Osteocyte (in vitro differentiated cells): ENCODE results near the gene TARBP2. TPM values are rescaled to one million over a fixed set of nuclear protein-coding genes. Genes with fewer than 3 reads are reported as not detected.

ENCODE experiments used
- DNase-seq: peaks from one replicate; pipeline ENCODE4 v3.0.0; 2021; ENCODE audit warnings: mixed read lengths; ENCODE audit not compliant: unreplicated experiment; ENCODE audit errors: extremely low spot score
- H3K27ac Mint-ChIP-seq: one replicate; pipeline ENCODE4 v1.8.0; 2021; ENCODE audit warnings: mild to moderate bottlenecking, mixed read lengths; ENCODE audit not compliant: unreplicated experiment
- H3K27me3 Mint-ChIP-seq: one replicate; pipeline ENCODE4 v1.8.0; 2021; ENCODE audit warnings: mixed read lengths; ENCODE audit not compliant: unreplicated experiment
- H3K36me3 Mint-ChIP-seq: one replicate; pipeline ENCODE4 v1.8.0; 2021; ENCODE audit warnings: mixed read lengths; ENCODE audit not compliant: unreplicated experiment
- H3K4me1 Mint-ChIP-seq: one replicate; pipeline ENCODE4 v1.8.0; 2021; ENCODE audit warnings: mixed read lengths; ENCODE audit not compliant: unreplicated experiment
- H3K4me3 Mint-ChIP-seq: one replicate; pipeline ENCODE4 v1.8.0; 2021; ENCODE audit warnings: mild to moderate bottlenecking, moderate library complexity, mixed read lengths; ENCODE audit not compliant: unreplicated experiment
- H3K9me3 Mint-ChIP-seq: one replicate; pipeline ENCODE4 v1.8.0; 2021; ENCODE audit warnings: mixed read lengths; ENCODE audit not compliant: unreplicated experiment
- total RNA-seq: library from RNA; stranded (reverse); gene quantifications from 2 replicates; pipeline ENCODE4 v1.2.1, GENCODE V29; 2021
- TF ChIP-seq, protein P1 (sequence below): fragments of 200-600 bp; sonication (generic); IDR thresholded peaks from 2 replicates; pipeline ENCODE4 v1.5.0; 2021; ENCODE audit warnings: antibody characterized with exemption, mild to moderate bottlenecking, moderate library complexity

Gene TARBP2
- total RNA-seq, 1 donor from 2014 or later, result 33.9 TPM

- H3K4me1 Mint-ChIP-seq, result peaks cover 53% of the 10 kb centered on the region
- TF ChIP-seq, protein P1, sequence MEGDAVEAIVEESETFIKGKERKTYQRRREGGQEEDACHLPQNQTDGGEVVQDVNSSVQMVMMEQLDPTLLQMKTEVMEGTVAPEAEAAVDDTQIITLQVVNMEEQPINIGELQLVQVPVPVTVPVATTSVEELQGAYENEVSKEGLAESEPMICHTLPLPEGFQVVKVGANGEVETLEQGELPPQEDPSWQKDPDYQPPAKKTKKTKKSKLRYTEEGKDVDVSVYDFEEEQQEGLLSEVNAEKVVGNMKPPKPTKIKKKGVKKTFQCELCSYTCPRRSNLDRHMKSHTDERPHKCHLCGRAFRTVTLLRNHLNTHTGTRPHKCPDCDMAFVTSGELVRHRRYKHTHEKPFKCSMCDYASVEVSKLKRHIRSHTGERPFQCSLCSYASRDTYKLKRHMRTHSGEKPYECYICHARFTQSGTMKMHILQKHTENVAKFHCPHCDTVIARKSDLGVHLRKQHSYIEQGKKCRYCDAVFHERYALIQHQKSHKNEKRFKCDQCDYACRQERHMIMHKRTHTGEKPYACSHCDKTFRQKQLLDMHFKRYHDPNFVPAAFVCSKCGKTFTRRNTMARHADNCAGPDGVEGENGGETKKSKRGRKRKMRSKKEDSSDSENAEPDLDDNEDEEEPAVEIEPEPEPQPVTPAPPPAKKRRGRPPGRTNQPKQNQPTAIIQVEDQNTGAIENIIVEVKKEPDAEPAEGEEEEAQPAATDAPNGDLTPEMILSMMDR, result no peak
- peak overlapping the region; percentile 14 for H3K4me3 Mint-ChIP-seq
- no peak for DNase-seq
- peak overlapping the region; percentile 70 for H3K27ac Mint-ChIP-seq
- no peaks in the 10 kb centered on the region for H3K36me3 Mint-ChIP-seq
- H3K9me3 Mint-ChIP-seq, result no peaks in the 10 kb centered on the region
- H3K27me3 Mint-ChIP-seq, result no peaks in the 10 kb centered on the region
These were observed 4.4 kb upstream of the TARBP2 start for GRCh38 chr12:53496752-53497032.

DNA sequence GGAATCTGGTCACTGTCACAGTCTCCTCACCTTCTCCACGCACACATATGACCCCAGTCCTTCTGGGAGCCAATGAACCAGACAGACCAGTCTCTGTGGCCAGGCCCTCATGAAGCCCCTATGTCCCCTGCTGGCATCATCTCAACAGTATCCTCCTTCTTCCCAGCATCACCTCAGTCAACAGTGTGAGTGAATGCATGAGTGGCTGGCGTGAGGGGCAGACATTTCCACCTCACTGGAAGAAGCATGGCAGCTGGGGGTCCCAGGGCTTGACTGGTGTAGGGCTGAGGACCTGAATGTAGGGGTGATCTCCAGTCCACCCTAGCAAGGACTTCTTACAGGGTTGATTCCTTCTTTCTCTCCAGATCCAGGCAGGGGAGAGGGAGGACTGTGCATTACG is 3.6 kb upstream of the TARBP2 start:
- Mint-ChIP-seq H3K27me3 (no peaks in the 10 kb centered on the region), H3K4me3 (no peak overlapping the region), H3K9me3 (no peaks in the 10 kb centered on the region), H3K36me3 (no peaks in the 10 kb centered on the region), H3K4me1 (peaks cover 52% of the 10 kb centered on the region), H3K27ac (no peak overlapping the region)
- no peak for DNase-seq
- TF ChIP-seq, protein P1, result no peak

DNA sequence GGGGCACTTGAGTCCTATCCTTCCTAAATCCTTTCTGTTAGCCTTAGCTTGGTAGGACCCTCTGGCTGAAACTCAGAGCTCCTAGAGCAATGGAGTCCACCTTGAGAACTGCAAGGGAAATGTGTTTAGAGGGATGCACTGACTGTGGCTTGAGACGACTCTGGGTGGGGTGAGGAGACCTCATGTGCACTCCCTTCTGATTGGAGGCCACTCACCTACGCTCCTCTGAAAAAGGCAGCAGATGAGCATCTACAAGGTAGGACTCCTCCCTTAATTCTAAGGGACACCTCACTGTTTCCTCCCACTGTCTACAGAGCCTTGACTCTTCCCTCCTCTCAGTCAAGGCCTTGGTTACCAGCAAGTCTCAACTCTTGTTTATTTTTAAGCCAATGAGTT is 2.9 kb upstream of the TARBP2 start:
- no peaks in the 10 kb centered on the region for H3K9me3 Mint-ChIP-seq
- H3K4me3 Mint-ChIP-seq, result peak overlapping the region; percentile 78
- H3K27me3 Mint-ChIP-seq, result no peaks in the 10 kb centered on the region
- peaks cover 52% of the 10 kb centered on the region for H3K4me1 Mint-ChIP-seq
- DNase-seq, result no peak
- TF ChIP-seq, protein P1, result no peak
- H3K27ac Mint-ChIP-seq, result peak overlapping the region; percentile 54
- no peaks in the 10 kb centered on the region for H3K36me3 Mint-ChIP-seq

DNA sequence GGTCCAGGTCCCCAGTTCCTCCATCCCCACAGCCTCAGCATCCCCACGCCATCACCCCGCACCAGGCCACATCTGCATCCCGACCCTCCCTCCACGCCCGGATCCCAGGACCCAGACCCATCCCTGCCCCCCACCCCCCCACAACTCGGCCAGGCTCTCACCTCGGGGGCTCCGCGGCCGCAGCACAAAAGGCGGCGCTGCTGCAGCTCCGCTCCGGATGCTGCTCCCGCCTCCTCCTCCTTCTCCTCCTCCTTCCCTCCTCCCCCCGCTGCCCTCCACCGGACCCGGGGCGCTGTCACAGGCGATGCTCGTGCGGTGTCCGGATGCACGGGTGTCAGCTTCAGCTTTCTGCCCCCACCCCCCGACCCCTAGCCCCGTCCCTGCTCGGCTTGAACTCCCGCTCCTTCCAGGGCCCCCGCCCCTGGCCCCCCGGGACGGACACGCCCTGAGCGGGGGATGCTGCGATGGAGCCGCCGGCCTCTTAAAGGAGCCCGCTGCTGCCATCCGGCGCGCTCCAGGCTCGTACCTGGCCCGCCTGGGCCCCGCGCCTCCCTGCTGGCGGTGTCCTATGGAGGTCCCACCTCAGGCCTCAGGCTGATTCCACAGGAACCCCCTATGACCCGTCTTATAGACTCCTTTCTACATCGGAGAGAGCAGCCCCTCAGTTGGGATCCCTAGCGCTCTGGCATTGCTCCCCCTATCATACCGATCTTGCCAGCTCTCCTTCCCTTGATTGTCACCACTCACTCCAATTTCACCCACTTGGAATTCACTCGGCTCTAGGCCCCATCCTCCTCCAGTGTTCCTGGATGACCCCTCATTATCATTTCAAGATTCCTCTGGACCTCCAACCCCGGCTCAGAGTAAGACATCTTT is 1.6 kb upstream of the TARBP2 start, which contains the start of gene MAP3K12:
Gene MAP3K12, minus strand, starts transcription at position 193 of the 876 bp plus-strand sequence. CDS start 12,067 bp downstream, outside the sequence.
- no peak for DNase-seq
- no peaks in the 10 kb centered on the region for H3K9me3 Mint-ChIP-seq
- peaks cover 44% of the 10 kb centered on the region for H3K4me1 Mint-ChIP-seq
- TF ChIP-seq, protein P1, result no peak
- H3K27ac Mint-ChIP-seq, result peak within 1 kb of the TSS; percentile 96
- no peaks in the 10 kb centered on the region for H3K27me3 Mint-ChIP-seq
- H3K36me3 Mint-ChIP-seq, result peaks cover under 1% of the 10 kb centered on the region
- H3K4me3 Mint-ChIP-seq, result peak within 1 kb of the TSS; percentile 78

DNA sequence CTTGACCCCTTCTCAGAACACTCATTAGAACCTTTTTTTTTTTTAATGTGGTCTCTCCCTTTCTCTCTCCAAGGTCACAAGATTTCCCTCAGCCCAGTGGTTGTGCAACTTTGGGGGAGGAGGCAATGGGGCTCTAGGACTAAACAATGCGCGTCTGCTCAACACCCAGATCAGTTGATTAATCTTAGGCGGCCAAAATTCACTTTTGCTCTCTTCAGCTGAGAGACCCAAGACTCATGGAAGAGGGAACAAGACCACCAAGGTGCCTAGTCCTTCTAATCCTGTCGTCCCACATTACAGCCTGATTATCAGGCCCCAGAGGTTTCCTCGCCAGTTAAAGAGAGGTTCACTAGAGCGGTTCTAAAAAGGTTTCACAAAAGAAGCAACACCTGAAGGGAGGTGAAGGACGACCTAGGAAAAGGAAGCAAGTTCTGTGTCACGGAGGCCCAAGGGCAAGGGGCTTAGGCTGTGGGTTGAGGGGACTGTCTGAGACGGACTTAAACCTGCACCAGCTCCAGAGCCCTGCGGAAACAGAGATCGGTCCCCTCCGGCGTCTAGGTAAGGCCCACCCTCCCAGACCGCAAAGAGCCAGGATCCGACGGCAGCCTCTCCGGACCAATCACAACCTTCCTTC is 824 bp upstream of the TARBP2 start:
- Mint-ChIP-seq H3K4me1 (peaks cover 47% of the 10 kb centered on the region), H3K27ac (peak overlapping the region; percentile 96), H3K9me3 (no peaks in the 10 kb centered on the region), H3K36me3 (peaks cover 4% of the 10 kb centered on the region), H3K4me3 (peak overlapping the region; percentile 78), H3K27me3 (no peaks in the 10 kb centered on the region)
- TF ChIP-seq, protein P1, result no peak
- no peak for DNase-seq
